ENCODE results near the gene MROH7. TPM values are rescaled to one million over a fixed set of nuclear protein-coding genes. Genes with fewer than 3 reads are reported as not detected.

Gene MROH7
- total RNA-seq, 4 donors from 2014 or later = 0.13 to 4.4 (median 0.60) TPM

DNA sequence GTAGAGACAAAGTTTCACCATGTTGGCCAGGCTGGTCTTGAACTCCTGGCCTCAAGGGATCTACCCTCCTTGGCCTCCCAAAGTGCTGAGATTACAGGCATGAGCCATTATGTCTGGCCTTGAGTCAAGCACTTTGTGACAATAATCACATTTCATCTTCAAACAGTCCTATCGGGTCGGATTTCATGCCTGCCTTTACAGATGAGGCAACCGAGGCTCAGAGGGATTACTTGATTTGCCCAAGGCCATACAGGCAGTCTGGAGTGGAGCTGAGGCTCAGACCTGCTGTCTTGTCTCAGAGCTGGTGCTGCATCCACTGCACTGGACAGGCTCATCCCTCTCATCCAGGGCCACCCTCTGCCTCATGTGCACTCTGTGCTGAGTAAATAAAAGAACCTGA, 44.8 kb upstream of the MROH7 start:
- no peaks in the 10 kb centered on the region for H3K4me1 ChIP-seq
- no peak overlapping the region for H3K4me3 ChIP-seq
- no peaks in the 10 kb centered on the region for H3K27me3 ChIP-seq
- WGBS, 2 donors = 81% methylated on average over 3 of the region's 3 CpGs; no CpG with 5 or more reads in 1 of the 2 donors
- no peak for DNase-seq
- no peak overlapping the region for H3K27ac ChIP-seq
- no peaks in the 10 kb centered on the region for H3K9me3 ChIP-seq
- intact Hi-C loops (cut with DNase I) = no loop called here
- H3K36me3 ChIP-seq = peaks cover 0 to 86% (median 6%) of the 10 kb centered on the region in 3 donors
- TF ChIP-seq POLR2A (IDR thresholded peaks at IDR 0.05) = no peak
- TF ChIP-seq, protein P1, sequence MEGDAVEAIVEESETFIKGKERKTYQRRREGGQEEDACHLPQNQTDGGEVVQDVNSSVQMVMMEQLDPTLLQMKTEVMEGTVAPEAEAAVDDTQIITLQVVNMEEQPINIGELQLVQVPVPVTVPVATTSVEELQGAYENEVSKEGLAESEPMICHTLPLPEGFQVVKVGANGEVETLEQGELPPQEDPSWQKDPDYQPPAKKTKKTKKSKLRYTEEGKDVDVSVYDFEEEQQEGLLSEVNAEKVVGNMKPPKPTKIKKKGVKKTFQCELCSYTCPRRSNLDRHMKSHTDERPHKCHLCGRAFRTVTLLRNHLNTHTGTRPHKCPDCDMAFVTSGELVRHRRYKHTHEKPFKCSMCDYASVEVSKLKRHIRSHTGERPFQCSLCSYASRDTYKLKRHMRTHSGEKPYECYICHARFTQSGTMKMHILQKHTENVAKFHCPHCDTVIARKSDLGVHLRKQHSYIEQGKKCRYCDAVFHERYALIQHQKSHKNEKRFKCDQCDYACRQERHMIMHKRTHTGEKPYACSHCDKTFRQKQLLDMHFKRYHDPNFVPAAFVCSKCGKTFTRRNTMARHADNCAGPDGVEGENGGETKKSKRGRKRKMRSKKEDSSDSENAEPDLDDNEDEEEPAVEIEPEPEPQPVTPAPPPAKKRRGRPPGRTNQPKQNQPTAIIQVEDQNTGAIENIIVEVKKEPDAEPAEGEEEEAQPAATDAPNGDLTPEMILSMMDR (IDR thresholded peaks at IDR 0.05) = no peak

DNA sequence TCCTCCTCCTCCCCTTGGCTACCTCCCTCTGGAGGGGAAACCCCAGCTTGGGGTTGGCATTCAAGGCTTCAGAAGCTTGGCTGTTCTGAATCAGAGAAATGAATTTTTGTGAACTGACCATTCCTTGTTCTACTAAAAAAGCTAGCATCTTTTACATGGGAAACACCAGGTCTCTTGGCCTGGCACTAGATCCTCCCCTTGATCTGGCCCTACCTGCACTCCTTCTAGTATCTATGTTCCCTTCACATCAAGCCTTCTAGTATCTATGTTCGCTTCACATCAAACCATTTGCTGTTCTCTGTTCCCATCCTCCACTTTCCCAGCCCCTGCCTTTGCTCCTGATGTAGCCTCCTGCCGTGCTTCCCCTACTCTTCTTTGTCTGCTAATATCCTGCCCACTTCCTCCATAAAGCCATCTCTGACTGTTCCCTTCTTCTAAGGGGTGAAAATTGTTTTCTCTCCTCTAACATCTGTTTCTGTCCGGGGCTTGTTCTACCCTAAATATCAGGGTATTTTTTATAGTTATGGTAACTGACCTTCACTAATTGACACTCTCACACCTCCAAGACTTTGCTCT, 44.0 kb upstream of the MROH7 start:
- Histone ChIP-seq H3K27me3 (no peaks in the 10 kb centered on the region), H3K36me3 (peaks cover 0 to 86% (median 6%) of the 10 kb centered on the region in 3 donors), H3K4me1 (no peaks in the 10 kb centered on the region), H3K27ac (no peak overlapping the region), H3K9me3 (no peaks in the 10 kb centered on the region), H3K4me3 (no peak overlapping the region)
- intact Hi-C loops (cut with DNase I) = no loop called here
- 77 to 85% methylated on average over 3 of the region's 3 CpGs for WGBS, 2 donors
- DNase-seq = no peak
- no peak for TF ChIP-seq POLR2A (IDR thresholded peaks at IDR 0.05)
- TF ChIP-seq, protein P1 (IDR thresholded peaks at IDR 0.05) = no peak

DNA sequence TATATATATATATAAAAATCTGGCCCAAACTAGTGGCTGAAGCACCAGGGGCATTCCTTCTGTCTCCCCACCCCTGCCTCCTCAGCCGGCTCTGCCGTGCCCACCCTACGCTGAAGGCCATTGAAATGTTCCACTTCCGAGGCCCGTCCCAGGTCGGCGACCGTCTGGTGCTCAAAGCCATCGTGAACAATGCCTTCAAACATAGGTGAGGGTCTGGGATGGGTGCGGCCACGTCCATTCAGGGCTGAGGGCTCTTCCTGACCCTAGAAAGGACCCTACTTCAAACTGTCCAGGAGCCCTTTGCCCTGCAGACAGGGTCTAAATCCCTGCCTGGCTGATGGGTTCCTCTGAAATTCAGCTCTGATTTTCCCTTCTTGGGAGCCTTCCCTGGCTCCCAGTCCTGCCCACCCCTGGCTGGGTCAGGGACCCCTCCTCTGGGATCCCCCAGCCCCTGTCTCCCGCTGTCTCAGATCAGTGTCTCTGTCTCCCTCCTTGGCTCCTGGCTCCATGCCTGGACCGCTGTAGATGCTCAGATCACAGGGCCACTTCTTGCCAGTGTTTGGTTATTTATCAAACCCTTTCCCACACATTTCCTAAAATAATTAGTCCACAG, 42.3 kb upstream of the MROH7 start:
- WGBS, 2 donors = 84 to 87% methylated on average over 10 to 13 of the region's 13 CpGs
- H3K27ac ChIP-seq = no peak overlapping the region
- no peak for TF ChIP-seq POLR2A (IDR thresholded peaks at IDR 0.05)
- TF ChIP-seq, protein P1 (IDR thresholded peaks at IDR 0.05) = no peak
- H3K4me3 ChIP-seq = no peak overlapping the region
- peaks cover 0 to 84% (median 6%) of the 10 kb centered on the region in 3 donors for H3K36me3 ChIP-seq
- intact Hi-C loops (cut with DNase I) = no loop called here
- H3K9me3 ChIP-seq = no peaks in the 10 kb centered on the region
- H3K4me1 ChIP-seq = peaks cover 3 to 9% (median 8%) of the 10 kb centered on the region in 3 donors
- no peaks in the 10 kb centered on the region for H3K27me3 ChIP-seq
- DNase-seq = no peak

DNA sequence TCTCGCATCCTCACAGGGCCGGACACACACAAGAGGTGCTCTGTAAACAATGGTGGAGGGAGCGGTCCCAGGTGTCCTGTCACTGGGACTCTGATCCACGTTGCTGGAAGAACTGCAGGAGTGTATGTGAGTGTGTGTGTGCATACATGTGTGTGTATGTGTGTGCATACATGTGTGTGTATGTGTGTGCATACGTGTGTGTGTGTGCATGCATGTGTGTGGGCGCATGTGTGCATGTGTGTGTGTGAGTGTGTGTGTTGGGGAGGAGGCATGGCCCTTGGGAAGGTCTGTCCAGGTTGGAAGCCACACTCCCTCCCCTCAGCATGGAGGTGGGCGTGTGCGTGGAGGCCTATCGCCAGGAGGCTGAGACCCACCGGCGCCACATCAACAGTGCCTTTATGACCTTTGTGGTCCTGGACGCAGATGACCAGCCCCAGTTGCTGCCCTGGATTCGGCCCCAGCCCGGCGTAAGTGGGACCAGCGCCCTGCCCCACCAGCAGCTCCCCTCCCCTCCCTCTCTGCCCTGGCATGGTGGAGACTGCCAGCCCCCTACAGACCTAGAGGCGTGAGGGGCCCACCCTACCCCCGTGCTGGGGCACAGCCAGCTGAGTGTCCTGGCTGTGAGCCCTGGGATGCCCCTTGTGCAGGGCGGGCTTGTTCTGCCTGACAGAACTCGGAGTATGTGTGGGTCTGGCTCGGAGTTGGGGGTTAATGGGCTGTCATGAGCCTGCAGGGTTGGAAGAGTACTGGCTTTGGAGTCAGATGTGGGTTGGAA, 40.5 kb upstream of the MROH7 start:
- Histone ChIP-seq H3K27ac (no peak overlapping the region), H3K4me1 (peaks cover 5 to 17% (median 15%) of the 10 kb centered on the region in 3 donors), H3K27me3 (no peaks in the 10 kb centered on the region), H3K36me3 (peaks cover 0 to 76% (median 3%) of the 10 kb centered on the region in 3 donors), H3K9me3 (no peaks in the 10 kb centered on the region), H3K4me3 (no peak overlapping the region)
- no peak for DNase-seq
- 80 to 83% methylated on average over 6 to 10 of the region's 21 CpGs for WGBS, 2 donors
- intact Hi-C loops (cut with DNase I) = no loop called here
- no peak for TF ChIP-seq POLR2A (IDR thresholded peaks at IDR 0.05)
- TF ChIP-seq, protein P1 (IDR thresholded peaks at IDR 0.05) = no peak

DNA sequence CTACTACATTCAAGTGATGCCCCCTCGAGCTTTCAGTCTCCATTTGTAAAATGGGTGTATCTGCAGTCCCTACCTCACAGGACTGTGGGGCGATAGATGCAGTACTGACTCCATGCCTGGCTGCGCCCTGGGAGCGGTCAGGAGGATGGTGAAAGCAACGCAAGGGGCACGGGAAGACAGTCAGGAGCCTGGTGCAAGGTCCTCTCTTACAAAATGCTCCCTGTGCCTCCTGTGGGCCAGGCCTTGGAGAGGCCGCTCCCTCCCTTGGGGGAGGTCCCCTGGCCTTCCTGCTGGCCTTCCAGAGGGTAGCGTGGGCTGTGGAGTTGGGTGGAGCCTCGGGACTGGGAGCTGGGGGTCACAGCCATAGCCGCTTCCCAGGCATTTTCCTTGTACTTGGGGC, 39.9 kb upstream of the MROH7 start:
- intact Hi-C loops (cut with DNase I) = no loop called here
- H3K27me3 ChIP-seq = no peaks in the 10 kb centered on the region
- DNase-seq = no peak
- WGBS, 2 donors = 88 to 100% methylated on average over 1 to 5 of the region's 10 CpGs
- H3K36me3 ChIP-seq = peaks cover 0 to 76% (median 0%) of the 10 kb centered on the region in 3 donors
- TF ChIP-seq, protein P1 (IDR thresholded peaks at IDR 0.05) = no peak
- no peak for TF ChIP-seq POLR2A (IDR thresholded peaks at IDR 0.05)
- H3K4me1 ChIP-seq = peaks cover 5 to 17% (median 15%) of the 10 kb centered on the region in 3 donors
- no peak overlapping the region for H3K4me3 ChIP-seq
- H3K9me3 ChIP-seq = no peaks in the 10 kb centered on the region
- no peak overlapping the region for H3K27ac ChIP-seq
